ENCODE data around the gene MAP2K5.

DNA sequence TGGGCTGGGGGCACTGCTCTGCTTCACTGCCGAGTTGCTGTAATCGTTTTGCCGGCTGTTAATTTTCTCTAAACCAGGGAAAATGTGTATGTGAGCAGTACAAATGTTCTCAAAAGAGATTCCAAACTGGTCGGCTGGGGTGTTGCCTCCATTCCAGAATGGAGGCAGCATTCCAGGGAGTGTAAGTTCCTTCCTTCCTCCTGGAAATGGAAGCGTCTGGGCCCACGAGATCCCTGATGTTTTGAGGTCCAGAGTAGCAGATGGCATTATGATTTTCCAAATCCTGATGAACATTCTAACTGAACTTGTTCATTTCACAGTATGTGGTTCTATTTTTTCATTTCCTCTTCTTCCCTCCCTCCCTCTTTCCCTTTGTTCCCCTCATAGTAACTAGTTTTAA, 218.4 kb downstream of the MAP2K5 start:
- TF ChIP-seq, protein P1, sequence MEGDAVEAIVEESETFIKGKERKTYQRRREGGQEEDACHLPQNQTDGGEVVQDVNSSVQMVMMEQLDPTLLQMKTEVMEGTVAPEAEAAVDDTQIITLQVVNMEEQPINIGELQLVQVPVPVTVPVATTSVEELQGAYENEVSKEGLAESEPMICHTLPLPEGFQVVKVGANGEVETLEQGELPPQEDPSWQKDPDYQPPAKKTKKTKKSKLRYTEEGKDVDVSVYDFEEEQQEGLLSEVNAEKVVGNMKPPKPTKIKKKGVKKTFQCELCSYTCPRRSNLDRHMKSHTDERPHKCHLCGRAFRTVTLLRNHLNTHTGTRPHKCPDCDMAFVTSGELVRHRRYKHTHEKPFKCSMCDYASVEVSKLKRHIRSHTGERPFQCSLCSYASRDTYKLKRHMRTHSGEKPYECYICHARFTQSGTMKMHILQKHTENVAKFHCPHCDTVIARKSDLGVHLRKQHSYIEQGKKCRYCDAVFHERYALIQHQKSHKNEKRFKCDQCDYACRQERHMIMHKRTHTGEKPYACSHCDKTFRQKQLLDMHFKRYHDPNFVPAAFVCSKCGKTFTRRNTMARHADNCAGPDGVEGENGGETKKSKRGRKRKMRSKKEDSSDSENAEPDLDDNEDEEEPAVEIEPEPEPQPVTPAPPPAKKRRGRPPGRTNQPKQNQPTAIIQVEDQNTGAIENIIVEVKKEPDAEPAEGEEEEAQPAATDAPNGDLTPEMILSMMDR (conservative IDR thresholded peaks at IDR 0.05 in 1 of 2, IDR thresholded peaks at IDR 0.05 in 1 of 2; ENCODE audit: extremely low read depth in 1 of 2, insufficient read depth in 1 of 2, low read depth in 1 of 2, low read length in 2 of 2), result no peak
- TF ChIP-seq EZH2 (IDR thresholded peaks at IDR 0.05; ENCODE audit: borderline replicate concordance, low read length), result no peak
